HepG2 (cell line): Measurements from ENCODE around the gene KANSL3. TPM values are rescaled to one million over a fixed set of nuclear protein-coding genes. Genes with fewer than 3 reads are reported as not detected.

Experiments
- ATRX ChIP-seq: sonication (generic); formaldehyde crosslinking; IDR thresholded peaks from 2 replicates; pipeline ENCODE4 v1.4.0; 2020; ENCODE audit warnings: missing genetic modification reagents, borderline replicate concordance
- ERF ChIP-seq: IDR thresholded peaks from 2 replicates; pipeline ENCODE4 v1.6.1; 2018; ENCODE audit warnings: missing biosample characterization, missing genetic modification reagents
- FOXK1 ChIP-seq: sonication (generic); formaldehyde crosslinking; IDR thresholded peaks from 2 replicates; pipeline ENCODE4 v1.4.0; 2020; ENCODE audit warnings: low read depth, missing genetic modification reagents, borderline replicate concordance
- FOXO4 ChIP-seq: sonication (generic); formaldehyde crosslinking; conservative IDR thresholded peaks from 2 replicates; pipeline ENCODE4 v1.8.1; 2023; ENCODE audit warnings: missing genetic modification reagents
- JUND ChIP-seq: sonication (generic); formaldehyde crosslinking; IDR thresholded peaks from 2 replicates; pipeline ENCODE4 v1.8.0; 2022; ENCODE audit warnings: mild to moderate bottlenecking, missing genetic modification reagents
- KLF13 ChIP-seq: sonication (generic); formaldehyde crosslinking; IDR thresholded peaks from 2 replicates; pipeline ENCODE4 v1.4.0; 2020; ENCODE audit warnings: mild to moderate bottlenecking, missing genetic modification reagents
- KLF15 ChIP-seq: sonication (generic); formaldehyde crosslinking; IDR thresholded peaks from 2 replicates; pipeline ENCODE4 v1.8.1; 2023; ENCODE audit warnings: borderline replicate concordance, mild to moderate bottlenecking, inconsistent platforms, missing genetic modification reagents, mixed read lengths
- NAIF1 ChIP-seq: sonication (generic); formaldehyde crosslinking; IDR thresholded peaks from 2 replicates; pipeline ENCODE4 v1.5.0; 2020; ENCODE audit warnings: mild to moderate bottlenecking, missing genetic modification reagents, borderline replicate concordance
- PAX8 ChIP-seq: sonication (generic); formaldehyde crosslinking; IDR thresholded peaks from 2 replicates; pipeline ENCODE4 v1.8.0; 2022; ENCODE audit warnings: mild to moderate bottlenecking, missing genetic modification reagents, borderline replicate concordance
- PRDM4 ChIP-seq: sonication (generic); formaldehyde crosslinking; IDR thresholded peaks from 2 replicates; pipeline ENCODE4 v1.9.0; 2021; ENCODE audit warnings: missing genetic modification reagents, borderline replicate concordance
- REST ChIP-seq, 2 experiments: IDR thresholded peaks; 2 replicates each; pipeline ENCODE4 v1.6.1; 2011 to 2012; ENCODE audit warnings: low read length in 2 of 2, borderline replicate concordance in 1 of 2, low read depth in 1 of 2, mild to moderate bottlenecking in 1 of 2, moderate library complexity in 1 of 2
- RFXANK ChIP-seq: IDR thresholded peaks from 2 replicates; pipeline ENCODE4 v1.6.1; 2016
- SOX13 ChIP-seq, 3 experiments: fragments of 450-650 bp in 1 of 3; sonication (generic) in 1 of 3; formaldehyde crosslinking in 1 of 3; IDR thresholded peaks in 2 of 3; conservative IDR thresholded peaks in 1 of 3; 2 replicates each; pipeline versions ENCODE4 v1.5.0 to v1.6.1; 2016 to 2020; ENCODE audit warnings: antibody characterized with exemption in 1 of 3, mild to moderate bottlenecking in 1 of 3, missing compliant biosample characterization in 1 of 3, missing genetic modification reagents in 1 of 3, moderate library complexity in 1 of 3
- WIZ ChIP-seq: sonication (generic); formaldehyde crosslinking; IDR thresholded peaks from 2 replicates; pipeline ENCODE4 v1.5.1; 2020; ENCODE audit warnings: mild to moderate bottlenecking, missing genetic modification reagents
- ZFP62 ChIP-seq: sonication (generic); formaldehyde crosslinking; IDR thresholded peaks from 2 replicates; pipeline ENCODE4 v1.4.0; 2020; ENCODE audit warnings: missing genetic modification reagents
- ZNF33B ChIP-seq: sonication (generic); formaldehyde crosslinking; IDR thresholded peaks from 2 replicates; pipeline ENCODE4 v1.5.1; 2020; ENCODE audit warnings: mild to moderate bottlenecking, missing genetic modification reagents
- ZNF34 ChIP-seq: sonication (generic); formaldehyde crosslinking; IDR thresholded peaks from 2 replicates; pipeline ENCODE4 v1.4.0; 2020; ENCODE audit warnings: mild to moderate bottlenecking, missing genetic modification reagents, borderline replicate concordance
- ZNF564 ChIP-seq: sonication (generic); formaldehyde crosslinking; IDR thresholded peaks from 2 replicates; pipeline ENCODE4 v1.8.1; 2023; ENCODE audit warnings: mild to moderate bottlenecking, missing genetic modification reagents
- ZNF772 ChIP-seq: sonication (generic); formaldehyde crosslinking; IDR thresholded peaks from 2 replicates; pipeline ENCODE4 v1.5.0; 2020; ENCODE audit warnings: mild to moderate bottlenecking, missing genetic modification reagents
- polyA plus RNA-seq, 8 experiments: library from polyadenylated mRNA; depleted of rRNA in 3 of 8; stranded (reverse) in 7 of 8; unstranded in 1 of 8; fragments of >200 nt; fragmentation: Illumina TruSeq in 4 of 8; extraction: Trizol in 4 of 8; gene quantifications; 2 replicates each; pipeline versions ENCODE4 v1.2.1 to v1.2.3, GENCODE V29; 2011 to 2016; ENCODE audit warnings: low read depth in 4 of 8, missing spikeins in 1 of 8, mixed read lengths in 1 of 8; ENCODE audit not compliant: insufficient read depth in 1 of 8
- total RNA-seq, 5 experiments: library from RNA; depleted of rRNA; stranded (reverse); fragments of >200 nt; fragmentation: Illumina TruSeq; extraction: Trizol; gene quantifications; 2 replicates each; pipeline ENCODE4 v1.2.3, GENCODE V29; 2016; ENCODE audit warnings: low read depth in 1 of 5
- TF ChIP-seq, protein P1 (sequence below): sonication (generic); formaldehyde crosslinking; IDR thresholded peaks from 2 replicates; pipeline ENCODE4 v1.5.0; 2020; ENCODE audit warnings: missing genetic modification reagents

Gene KANSL3
- total and polyA plus RNA-seq, 2 of the 13 experiments (the other 11 are each of a cell fraction or from before 2014, with no cell fraction given): 20.8 to 37.3 TPM

DNA sequence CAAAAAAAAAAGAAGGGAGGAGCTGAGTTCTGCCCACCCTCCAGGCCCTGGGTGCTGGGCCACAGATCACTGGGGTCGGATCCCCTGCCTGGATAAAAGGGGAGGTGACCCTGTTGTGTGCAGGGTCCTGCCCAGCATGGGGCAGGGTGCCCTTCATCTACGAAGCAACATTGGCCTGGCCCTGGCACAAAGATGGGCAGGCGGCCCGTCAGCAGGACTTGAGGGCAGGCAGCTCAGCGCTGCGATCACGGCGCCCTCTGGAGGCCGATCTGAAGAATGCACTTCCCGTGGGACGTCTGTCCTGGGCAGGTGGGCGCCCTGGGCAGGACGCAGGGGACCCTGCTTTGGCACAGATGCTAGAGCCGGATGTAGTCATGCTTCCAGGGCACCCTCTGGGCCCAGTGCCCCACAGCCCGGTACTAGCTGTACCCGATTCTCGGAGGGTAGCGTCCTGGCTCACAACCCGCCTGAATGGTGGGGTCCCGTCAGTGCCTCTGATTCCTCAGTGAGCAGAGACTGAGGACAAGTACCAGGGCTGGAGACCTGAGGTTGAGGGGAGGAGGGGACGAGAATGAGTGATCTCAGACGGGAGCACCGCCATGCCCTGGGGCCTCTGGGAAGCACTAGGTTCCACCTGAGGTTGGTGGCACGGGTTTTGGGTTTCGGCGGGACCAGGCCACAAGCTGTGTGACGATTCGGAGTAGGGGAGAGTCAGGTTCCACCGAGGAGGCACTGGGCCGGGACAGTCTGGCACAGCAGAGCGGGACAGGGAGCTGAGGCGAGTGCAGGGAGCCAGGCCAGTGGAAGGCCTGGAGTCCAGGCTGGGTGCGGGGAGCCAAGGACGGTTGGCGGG lies 83.6 kb downstream of the KANSL3 start (continued):
- TF ChIP-seq SOX13 (IDR thresholded peaks at IDR 0.05) (no peak), SOX13 (CRISPR knock-in tag; conservative IDR thresholded peaks at IDR 0.05 in 1 of 2, IDR thresholded peaks at IDR 0.05 in 1 of 2) (no peak), WIZ (CRISPR knock-in tag) (no peak), NAIF1 (no peak), ATRX (CRISPR knock-in tag) (no peak), PAX8 (CRISPR knock-in tag) (peak; percentile 86; the same call in 1 of the 2 replicates), RFXANK (CRISPR knock-in tag) (no peak), ZNF34 (no peak), KLF15 (CRISPR knock-in tag) (no peak), ZNF33B (no peak), REST (IDR thresholded peaks at IDR 0.05; ENCODE audit: borderline replicate concordance in 1 of 2, low read depth in 1 of 2, low read length in 2 of 2) (no peak), ERF (CRISPR knock-in tag) (peak; percentile 45; the same call in 1 of the 2 replicates), ZFP62 (CRISPR knock-in tag) (no peak), FOXO4 (CRISPR knock-in tag) (no peak), PRDM4 (CRISPR knock-in tag) (no peak), FOXK1 (CRISPR knock-in tag) (no peak), ZNF564 (CRISPR knock-in tag) (no peak), JUND (CRISPR knock-in tag) (no peak), ZNF772 (CRISPR knock-in tag) (no peak), KLF13 (CRISPR knock-in tag) (0 out of 2 replicates have a peak, but pooled peaks have one; percentile 22)
- TF ChIP-seq, protein P1, sequence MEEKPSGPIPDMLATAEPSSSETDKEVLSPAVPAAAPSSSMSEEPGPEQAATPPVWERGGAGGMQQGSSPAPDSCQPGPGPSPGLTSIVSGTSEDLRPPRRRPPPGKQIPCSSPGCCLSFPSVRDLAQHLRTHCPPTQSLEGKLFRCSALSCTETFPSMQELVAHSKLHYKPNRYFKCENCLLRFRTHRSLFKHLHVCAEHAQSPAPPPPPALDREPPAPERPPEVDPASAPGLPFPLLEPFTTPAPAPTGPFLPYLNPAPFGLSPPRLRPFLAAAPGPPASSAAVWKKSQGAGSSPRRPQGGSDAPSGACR (CRISPR knock-in tag): 0 out of 2 replicates have a peak, but pooled peaks have one; percentile 51
